SK-N-SH (cell line): Measurements from ENCODE around the gene ACO1. TPM values are rescaled to one million over a fixed set of nuclear protein-coding genes. Genes with fewer than 3 reads are reported as not detected.

Source experiments
- CTCF ChIA-PET: fragments of 300-600, 350-600 bp; formaldehyde crosslinking; extraction: SDS; loops from one replicate; lab custom pipeline; 2021; lab: Yijun Ruan, JAX
- POLR2A ChIA-PET: fragments of 350-600 bp; sonication (Branson Sonifier 250); formaldehyde crosslinking; extraction: SDS; loops from one replicate; lab custom pipeline; 2020; ENCODE audit warnings: antibody characterized with exemption, inconsistent platforms; lab: Yijun Ruan, JAX
- DNase-seq: peaks from one replicate; pipeline ENCODE4 v3.0.0; 2012
- H2AFZ ChIP-seq: fragments of 200-600 bp; sonication (generic); 2 replicates; pipeline ENCODE4 v1.8.1; 2016; ENCODE audit warnings: antibody characterized with exemption, mild to moderate bottlenecking, low read depth
- H3F3A ChIP-seq: fragments of 200-600 bp; sonication (generic); replicated peaks from 2 replicates; pipeline ENCODE3; 2016; ENCODE audit warnings: antibody characterized with exemption, mild to moderate bottlenecking; ENCODE audit not compliant: insufficient read depth
- H3K27ac ChIP-seq, 2 experiments: fragments of 200-500 bp in 1 of 2; fragments of 200-600 bp in 1 of 2; sonication (Bioruptor generic) in 1 of 2; sonication (generic), shearing (Covaris generic) in 1 of 2; 2 replicates each; pipeline versions ENCODE4 v1.5.1 to v1.6.1; 2014 to 2016; ENCODE audit warnings: low read depth in 2 of 2, inconsistent platforms in 1 of 2, low read length in 1 of 2, mild to moderate bottlenecking in 1 of 2, mixed read lengths in 1 of 2
- H3K27me3 ChIP-seq: fragments of 200-600 bp; sonication (generic), shearing (Covaris generic); 2 replicates; pipeline ENCODE4 v1.6.1; 2016; ENCODE audit warnings: mixed run types; ENCODE audit not compliant: insufficient read depth
- H3K36me3 ChIP-seq, 2 experiments: fragments of 200-500 bp in 1 of 2; fragments of 200-600 bp in 1 of 2; sonication (Bioruptor generic) in 1 of 2; sonication (generic) in 1 of 2; replicated peaks in 1 of 2; 2 replicates each; pipeline versions ENCODE3 to v1.5.1; 2014 to 2016; ENCODE audit warnings: low read length in 1 of 2, mild to moderate bottlenecking in 1 of 2; ENCODE audit not compliant: insufficient read depth in 2 of 2, control insufficient read depth in 1 of 2
- H3K4me1 ChIP-seq, 2 experiments: fragments of 200-500 bp in 1 of 2; fragments of 200-600 bp in 1 of 2; sonication (Bioruptor generic) in 1 of 2; sonication (generic), shearing (Covaris generic) in 1 of 2; 2 replicates each; pipeline versions ENCODE4 v1.5.1 to v1.6.1; 2014 to 2016; ENCODE audit warnings: low read depth in 1 of 2, low read length in 1 of 2, mixed run types in 1 of 2; ENCODE audit not compliant: insufficient read depth in 2 of 2, control insufficient read depth in 1 of 2
- H3K4me2 ChIP-seq: fragments of 200-600 bp; sonication (generic), shearing (Covaris generic); 2 replicates; pipeline ENCODE4 v1.6.1; 2017; ENCODE audit warnings: mixed run types
- H3K4me3 ChIP-seq, 2 experiments: fragments of 200-500 bp in 1 of 2; fragments of 200-600 bp in 1 of 2; sonication (Bioruptor generic) in 1 of 2; sonication (generic), shearing (Covaris generic) in 1 of 2; 2 replicates each; pipeline versions ENCODE4 v1.5.1 to v1.8.1; 2014 to 2016; ENCODE audit warnings: low read depth in 2 of 2, inconsistent platforms in 1 of 2, low read length in 1 of 2, mild to moderate bottlenecking in 1 of 2, mixed read lengths in 1 of 2, moderate library complexity in 1 of 2
- H3K79me2 ChIP-seq: fragments of 200-600 bp; sonication (generic); 2 replicates; pipeline ENCODE4 v1.8.1; 2017; ENCODE audit warnings: mild to moderate bottlenecking; ENCODE audit not compliant: insufficient read depth
- H3K9ac ChIP-seq: fragments of 200-600 bp; sonication (generic); 2 replicates; pipeline ENCODE4 v1.6.1; 2017; ENCODE audit warnings: mixed run types
- H3K9me2 ChIP-seq: fragments of 200-600 bp; sonication (generic); 2 replicates; pipeline ENCODE4 v1.6.1; 2017; ENCODE audit warnings: mixed run types
- H3K9me3 ChIP-seq: fragments of 200-600 bp; sonication (generic); 2 replicates; pipeline ENCODE4 v1.6.1; 2017; ENCODE audit warnings: mixed run types, mild to moderate bottlenecking, moderate library complexity
- H4K20me1 ChIP-seq: fragments of 200-600 bp; sonication (generic); 2 replicates; pipeline ENCODE4 v1.6.1; 2017; ENCODE audit warnings: mild to moderate bottlenecking, mixed run types; ENCODE audit not compliant: insufficient read depth
- CHD2 ChIP-seq: fragments of 150-350 bp; IDR thresholded peaks from 2 replicates; pipeline ENCODE4 v1.6.1; 2018; ENCODE audit warnings: low read length; ENCODE audit not compliant: partially characterized antibody
- EZH2phosphoT487 ChIP-seq: fragments of 200-600 bp; sonication (generic); IDR thresholded peaks from 2 replicates; pipeline ENCODE4 v1.6.1; 2017; ENCODE audit warnings: low read depth, mixed run types, mild to moderate bottlenecking, antibody characterized with exemption, moderate library complexity, borderline replicate concordance
- FOXJ3 ChIP-seq: sonication (generic); formaldehyde crosslinking; IDR thresholded peaks from 2 replicates; pipeline ENCODE4 v1.5.1; 2020; ENCODE audit warnings: mild to moderate bottlenecking, missing genetic modification reagents
- FOXM1 ChIP-seq: IDR thresholded peaks from 2 replicates; pipeline ENCODE4 v1.4.0; 2012; ENCODE audit warnings: low read depth, mild to moderate bottlenecking
- NFIC ChIP-seq: IDR thresholded peaks from 2 replicates; pipeline ENCODE4 v1.4.0; 2012; ENCODE audit warnings: borderline replicate concordance
- NRF1 ChIP-seq: IDR thresholded peaks from 2 replicates; pipeline ENCODE4 v1.6.1; 2012; ENCODE audit warnings: low read depth, mild to moderate bottlenecking, low read length
- PBX3 ChIP-seq: IDR thresholded peaks from 2 replicates; pipeline ENCODE4; 2012
- RCOR1 ChIP-seq: fragments of 150-350 bp; IDR thresholded peaks from 2 replicates; pipeline ENCODE4 v1.6.1; 2017; ENCODE audit warnings: antibody characterized with exemption, low read length
- RXRA ChIP-seq: IDR thresholded peaks from 2 replicates; pipeline ENCODE4 v1.4.0; 2012; ENCODE audit warnings: low read depth, mild to moderate bottlenecking, borderline replicate concordance
- TEAD4 ChIP-seq: IDR thresholded peaks from 2 replicates; pipeline ENCODE4 v1.4.0; 2012; ENCODE audit warnings: mild to moderate bottlenecking, borderline replicate concordance; ENCODE audit not compliant: insufficient read depth
- ZBTB33 ChIP-seq: IDR thresholded peaks from 2 replicates; pipeline ENCODE4 v1.4.0; 2012; ENCODE audit warnings: low read depth, borderline replicate concordance
- WGBS: methylation state at CpG from one replicate; pipeline ENCODE4 v1.1.6; 2017; ENCODE audit warnings: low lambda C conversion rate; 5-methylcytosine and 5-hydroxymethylcytosine counted together
- polyA plus RNA-seq, 3 experiments: library from polyadenylated mRNA; depleted of rRNA; stranded (reverse); fragments of >200 nt; gene quantifications; 2 replicates each; pipeline ENCODE4 v1.2.3, GENCODE V29; 2012

The ACO1 gene
- polyA plus RNA-seq, 1 of the 3 experiments (the other 2 are of a cell fraction) = 25.4 TPM

GRCh38 chr9:32345243-32345642 is 39.2 kb upstream of the ACO1 start:
- no peak overlapping the region for H3K4me3 ChIP-seq
- H3K9ac ChIP-seq = no peak overlapping the region
- H3K9me3 ChIP-seq = no peaks in the 10 kb centered on the region
- DNase-seq = no peak
- WGBS = 80% methylated on average over 5 of the region's 5 CpGs
- peaks cover 0 to 4% of the 10 kb centered on the region in 2 experiments; a peak in 1 of 4 replicates for H3K4me1 ChIP-seq
- H3K4me2 ChIP-seq = no peak overlapping the region
- no peaks in the 10 kb centered on the region for H3K9me2 ChIP-seq
- H3K79me2 ChIP-seq = no peaks in the 10 kb centered on the region
- H2AFZ ChIP-seq = no peak overlapping the region
- H3K36me3 ChIP-seq = no peaks in the 10 kb centered on the region
- ChIA-PET POLR2A (no interaction called here), CTCF (no interaction called here)
- no peak overlapping the region for H3K27ac ChIP-seq
- H3K27me3 ChIP-seq = no peaks in the 10 kb centered on the region
- H3F3A ChIP-seq = no peaks in the 10 kb centered on the region
- no peaks in the 10 kb centered on the region for H4K20me1 ChIP-seq
- TF ChIP-seq FOXJ3 (CRISPR knock-in tag) = no peak
- no peak for TF ChIP-seq NRF1
- TF ChIP-seq ZBTB33 = no peak

GRCh38 chr9:32347571-32347970 is 36.9 kb upstream of the ACO1 start:
- Histone ChIP-seq H3K9me3 (no peaks in the 10 kb centered on the region), H3K36me3 (no peaks in the 10 kb centered on the region), H3K4me3 (no peak overlapping the region), H3K4me1 (no peaks in the 10 kb centered on the region; a peak in 1 of 4 replicates), H3K27ac (no peak overlapping the region), H2AFZ (no peak overlapping the region), H3K27me3 (no peaks in the 10 kb centered on the region), H3K9ac (no peak overlapping the region), H3K79me2 (no peaks in the 10 kb centered on the region), H3K4me2 (no peak overlapping the region), H3F3A (no peaks in the 10 kb centered on the region), H4K20me1 (no peaks in the 10 kb centered on the region), H3K9me2 (no peaks in the 10 kb centered on the region)
- ChIA-PET POLR2A (no interaction called here), CTCF (interaction anchor here (1.5 kb wide), 1 partner anchor 96 kb away, joined by 4 read pairs; no protein-coding TSS in a partner anchor)
- TF ChIP-seq NFIC (no peak), RXRA (no peak), FOXM1 (no peak), CHD2 (no peak), EZH2phosphoT487 (no peak), PBX3 (no peak), TEAD4 (no peak), RCOR1 (no peak)
- DNase-seq = no peak
- 39% methylated on average over 2 of the region's 2 CpGs for WGBS
